GM19324 (cell line): ENCODE data around the gene CNTFR.

Experiments used
- ATAC-seq: cut with Tn5 transposase; IDR thresholded peaks from one replicate; pipeline ENCODE4 v1.9.1; 2021; ENCODE audit warnings: mild to moderate bottlenecking, moderate library complexity; ENCODE audit not compliant: unreplicated experiment, low FRiP score

Gene CNTFR

GRCh38 chr9:34556949-34557348 is 32.6 kb downstream of the CNTFR start:
- ATAC-seq, result no peak

- ATAC-seq, result no peak
Measured at GRCh38 chr9:34555936-34556525, 33.5 kb downstream of the CNTFR start.

- no peak for ATAC-seq
Measured at GRCh38 chr9:34555500-34555899, 34.0 kb downstream of the CNTFR start.

DNA sequence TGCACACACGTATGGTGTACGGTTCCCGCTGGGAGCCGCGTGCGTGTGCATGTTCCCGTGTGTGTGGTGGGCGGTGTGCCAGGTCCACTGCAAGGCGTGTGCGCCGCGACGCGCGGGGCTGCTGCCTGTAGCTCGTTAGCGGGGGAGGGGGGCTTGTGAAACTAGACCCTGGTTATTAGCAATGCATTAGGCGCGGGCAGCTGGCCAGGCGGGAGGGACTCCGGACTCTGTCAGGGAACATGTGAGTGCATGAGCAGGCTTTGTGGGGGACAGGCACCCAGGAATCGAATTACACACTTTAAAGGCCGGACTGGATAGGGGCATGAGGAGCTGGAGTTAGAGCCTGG is 34.5 kb downstream of the CNTFR start:
- ATAC-seq, result no peak

- no peak for ATAC-seq
Measured at GRCh38 chr9:34554211-34555001, 35.1 kb downstream of the CNTFR start.

GRCh38 chr9:34553511-34554021 is 36.0 kb downstream of the CNTFR start:
- no peak for ATAC-seq

GRCh38 chr9:34552986-34553385 is 36.5 kb downstream of the CNTFR start:
- ATAC-seq, result no peak

GRCh38 chr9:34552606-34552981 is 36.9 kb downstream of the CNTFR start:
- ATAC-seq, result no peak

- no peak for ATAC-seq
Measured at GRCh38 chr9:34551751-34552605, 37.5 kb downstream of the CNTFR start.

DNA sequence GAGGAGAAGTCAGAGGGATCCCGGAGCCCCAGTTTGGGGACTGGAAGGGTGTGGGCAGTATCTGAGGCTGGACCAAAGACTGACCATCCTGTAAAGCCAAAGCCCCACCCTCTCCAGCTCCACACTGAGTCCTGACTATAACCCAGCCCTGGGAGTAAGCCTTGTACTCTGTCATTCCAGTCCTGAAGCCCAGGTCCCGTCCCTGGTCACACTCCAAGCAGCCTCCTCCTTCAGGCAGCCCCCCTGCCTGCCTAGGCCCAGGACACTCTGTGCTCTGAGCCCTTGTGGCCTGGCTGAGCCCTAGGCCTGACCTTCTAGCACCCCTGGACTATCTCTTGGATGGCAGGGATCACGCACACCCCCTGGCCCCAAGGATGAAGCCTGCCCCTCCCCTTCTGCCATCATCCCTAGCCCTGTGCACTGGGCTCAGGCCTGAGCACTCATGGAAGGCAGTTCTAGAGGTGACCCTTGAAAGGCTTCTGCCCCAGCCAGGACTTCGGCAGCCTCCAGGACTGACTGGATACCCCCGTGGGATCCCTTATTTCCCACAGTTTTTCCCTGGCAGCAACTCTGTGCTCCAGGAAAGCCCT is 38.7 kb downstream of the CNTFR start:
- no peak for ATAC-seq

DNA sequence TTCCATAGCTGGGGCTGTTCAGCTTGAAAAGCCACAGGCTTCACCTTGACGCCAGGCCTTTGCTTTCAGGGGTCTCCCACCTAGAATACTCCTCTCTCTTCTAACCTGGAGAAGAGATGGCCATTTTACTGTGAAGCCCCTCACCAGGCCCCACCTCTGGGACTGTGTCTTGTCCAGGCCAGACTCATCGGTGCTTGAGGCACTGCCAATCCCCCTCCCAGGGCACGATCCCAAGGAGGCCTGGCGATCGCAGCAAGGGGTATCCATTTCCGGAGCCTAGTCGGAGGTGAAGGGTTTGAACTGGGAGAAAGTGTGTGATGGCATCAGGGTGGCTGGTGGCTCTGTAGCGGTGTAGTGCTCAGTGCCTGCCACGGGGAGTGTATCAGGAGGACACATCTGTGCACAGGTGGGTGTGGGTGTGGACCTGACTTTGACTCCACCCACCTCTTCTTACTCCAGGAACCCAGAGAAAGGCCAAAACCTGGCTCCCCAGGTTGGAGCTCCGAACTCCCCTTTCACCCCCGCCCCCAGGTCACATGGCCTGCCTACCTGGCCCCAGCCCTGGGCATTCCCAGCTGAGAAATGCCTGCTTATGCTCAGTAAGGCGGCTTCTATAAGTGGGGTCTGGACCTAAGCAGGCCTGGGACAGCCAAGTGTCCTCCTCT is 39.4 kb downstream of the CNTFR start:
- no peak for ATAC-seq

DNA sequence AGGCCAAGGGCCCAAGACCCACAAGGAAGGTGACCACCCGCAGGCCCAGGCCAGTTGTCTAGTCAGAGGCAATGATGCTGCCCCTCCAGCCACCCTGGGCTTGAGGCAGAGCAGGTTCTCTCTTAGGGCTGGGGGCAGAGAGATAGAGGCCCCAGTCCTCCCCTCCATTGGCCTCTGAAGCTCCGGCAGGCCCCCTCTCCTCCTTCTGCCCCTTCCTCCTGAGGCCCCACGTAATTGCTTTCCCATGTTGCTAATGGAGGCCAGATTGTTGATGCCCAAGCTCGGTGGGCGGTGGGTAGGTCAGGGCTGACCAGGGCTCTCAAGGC is 40.2 kb downstream of the CNTFR start:
- no peak for ATAC-seq

GRCh38 chr9:34547960-34548611 is 41.4 kb downstream of the CNTFR start:
- no peak for ATAC-seq

- ATAC-seq, result no peak
Measured at GRCh38 chr9:34546834-34547827, 42.4 kb downstream of the CNTFR start.

- ATAC-seq, result no peak
Measured at GRCh38 chr9:34546102-34546833, 43.3 kb downstream of the CNTFR start.

DNA sequence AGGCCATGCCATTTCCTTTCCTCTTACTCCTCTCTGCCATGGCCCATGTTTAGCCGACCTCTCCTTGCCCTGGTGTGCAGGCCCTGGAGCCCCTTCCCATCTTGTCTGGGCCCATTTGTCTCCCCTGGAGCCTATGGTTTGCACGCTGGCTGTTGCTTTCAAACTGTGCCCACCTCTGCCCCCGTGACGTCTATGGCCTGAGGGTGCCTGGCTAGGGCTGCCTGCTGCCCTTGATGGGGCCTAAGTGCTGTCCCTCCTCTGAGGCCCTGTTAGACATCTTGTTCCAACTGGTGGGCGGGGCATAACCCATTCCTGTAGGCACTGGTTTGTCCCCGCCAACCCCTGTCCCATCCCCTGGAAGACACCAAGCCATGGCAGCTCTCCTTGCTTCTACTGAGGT is 44.0 kb downstream of the CNTFR start:
- no peak for ATAC-seq

DNA sequence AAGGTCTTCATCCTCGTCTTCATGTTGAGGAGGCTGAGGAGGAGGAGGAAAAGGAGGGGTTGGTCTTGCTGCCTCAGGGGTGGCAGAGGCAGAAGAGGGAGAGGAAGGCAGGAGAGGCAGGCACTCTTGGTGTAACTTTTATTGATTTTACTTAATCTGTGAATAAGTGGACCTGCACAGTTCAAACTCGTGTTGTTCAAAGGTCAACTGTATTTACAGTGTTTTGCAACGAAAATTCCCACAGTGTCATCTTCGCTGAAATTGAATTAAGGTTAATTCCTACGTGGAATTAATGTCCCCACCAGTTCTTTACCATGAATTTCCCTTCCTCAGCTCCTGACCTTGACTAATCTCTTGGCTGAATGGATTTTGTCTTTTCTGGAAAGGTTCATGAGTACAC is 45.5 kb downstream of the CNTFR start:
- no peak for ATAC-seq

- ATAC-seq, result no peak
Measured at GRCh38 chr9:34541540-34541939, 48.0 kb downstream of the CNTFR start.
